Forelimb muscle (tissue), 1 donor: Measurements from ENCODE around the gene NAGS. TPM values are rescaled to one million over a fixed set of nuclear protein-coding genes. Genes with fewer than 3 reads are reported as not detected.
A peak's percentile ranks its signal among the peaks of the same experiment; 100 is the strongest.
"Not testable (repeated sequence)": the region's sequence is repeated elsewhere in the genome, so short reads cannot be mapped to it uniquely, and the experiment has no call there.

Source experiments
- DNase-seq: peaks from one replicate; pipeline ENCODE4 v3.0.0-alpha.2; 2013; ENCODE audit warnings: low read depth
- polyA plus RNA-seq: library from polyadenylated mRNA; unstranded; fragments of 120-200 nt; gene quantifications from one replicate; pipeline ENCODE4 v1.2.1, GENCODE V29; 2013; ENCODE audit not compliant: insufficient read length

The NAGS gene
- polyA plus RNA-seq, 1 donor, result 0.48 TPM

DNA sequence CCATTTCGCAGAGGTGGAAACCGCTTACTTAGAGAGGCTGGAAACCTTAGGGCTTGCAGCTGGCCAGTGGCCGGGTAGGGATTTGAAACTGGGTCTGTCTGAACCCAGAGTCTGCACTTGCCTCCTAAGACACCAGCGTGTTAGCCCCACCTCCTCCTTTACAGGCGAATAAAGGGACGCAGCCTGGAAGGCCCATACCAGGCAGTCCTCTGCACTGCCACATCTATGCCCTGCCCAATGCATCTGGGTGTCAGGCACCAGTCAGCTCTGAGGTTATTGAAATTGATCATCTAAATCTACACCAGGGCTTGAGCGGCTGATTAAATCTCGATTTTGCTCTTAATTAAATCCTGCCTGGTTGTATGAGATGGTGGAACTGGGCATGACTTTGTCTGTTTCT lies 19.9 kb upstream of the NAGS start:
- DNase-seq, result no peak

DNA sequence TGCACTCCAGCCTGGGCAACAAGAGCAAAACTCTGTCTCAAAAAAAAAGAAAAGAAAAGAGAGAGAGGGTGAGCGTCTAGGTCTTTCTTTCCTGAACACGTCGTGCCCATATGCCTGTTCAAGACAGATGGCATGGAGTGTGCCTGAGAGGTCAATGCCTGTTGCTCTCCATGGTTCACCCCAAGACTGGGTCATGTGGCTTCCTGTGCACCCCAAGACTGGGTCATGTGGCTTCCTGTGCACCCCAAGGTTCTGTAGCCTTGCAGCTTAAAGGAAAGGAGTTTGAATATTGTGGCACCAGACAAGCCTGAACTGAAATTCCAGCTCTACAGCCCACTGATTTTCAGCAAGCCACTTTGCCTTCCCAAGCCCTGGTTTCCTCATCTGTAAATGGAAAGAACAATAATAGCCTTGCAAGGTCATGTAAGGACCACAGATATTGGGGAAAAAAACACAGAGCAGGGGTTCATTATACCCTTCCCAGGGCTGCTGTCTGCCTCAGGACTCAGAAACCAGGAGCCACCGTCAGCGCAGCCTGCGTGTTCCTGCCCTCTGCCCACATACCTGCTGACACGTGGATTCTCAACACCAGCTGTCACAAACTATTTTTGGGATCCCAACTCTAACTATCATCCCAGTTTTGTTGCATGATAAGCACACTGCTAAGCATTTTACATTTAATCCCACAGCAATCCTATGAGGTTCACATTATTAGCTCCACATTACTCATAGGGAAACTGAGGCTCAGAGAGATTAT lies 18.0 kb upstream of the NAGS start:
- DNase-seq, result no peak

DNA sequence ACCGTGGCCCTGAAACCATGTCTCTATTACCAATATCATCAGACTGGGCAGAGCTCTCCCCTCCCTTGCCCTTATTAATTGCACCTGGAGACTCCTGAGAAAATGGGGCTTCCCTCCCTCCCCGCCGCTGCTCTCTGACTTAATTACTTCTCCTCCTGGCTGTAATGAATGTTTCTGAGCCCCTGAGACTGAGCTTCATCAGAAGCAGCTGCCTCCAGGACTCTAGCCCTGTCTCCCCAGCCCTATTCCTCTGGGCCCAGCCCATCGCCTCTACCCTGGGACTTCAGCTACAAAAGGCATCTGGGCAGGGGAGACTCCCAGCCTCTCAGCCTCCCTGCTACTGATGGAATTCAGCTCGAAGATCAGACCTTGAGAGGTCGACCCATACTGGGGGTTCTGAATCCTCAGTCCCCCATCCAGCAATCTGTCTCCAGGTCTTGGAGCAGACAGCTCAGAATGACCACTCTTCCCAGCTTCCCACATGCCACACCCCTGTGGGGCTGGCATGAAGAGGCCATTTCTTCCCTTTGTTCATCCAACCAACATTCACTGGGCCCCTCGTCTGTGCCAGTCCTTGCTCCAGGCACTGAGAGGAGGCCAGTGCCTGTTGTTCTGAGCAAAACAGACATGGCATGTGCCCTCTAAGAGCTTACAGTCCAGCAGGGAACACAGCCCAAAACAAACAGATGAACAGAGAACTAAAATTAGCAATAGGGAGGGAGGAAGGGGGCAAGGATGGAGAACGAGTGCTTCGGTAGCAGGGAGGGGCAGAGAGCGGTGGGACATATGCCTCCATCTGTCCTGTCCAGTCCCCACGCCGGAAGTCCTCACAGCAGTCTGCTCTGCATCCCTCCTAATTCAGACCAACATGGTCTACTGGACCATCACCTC lies 17.0 kb upstream of the NAGS start:
- DNase-seq, result no peak

DNA sequence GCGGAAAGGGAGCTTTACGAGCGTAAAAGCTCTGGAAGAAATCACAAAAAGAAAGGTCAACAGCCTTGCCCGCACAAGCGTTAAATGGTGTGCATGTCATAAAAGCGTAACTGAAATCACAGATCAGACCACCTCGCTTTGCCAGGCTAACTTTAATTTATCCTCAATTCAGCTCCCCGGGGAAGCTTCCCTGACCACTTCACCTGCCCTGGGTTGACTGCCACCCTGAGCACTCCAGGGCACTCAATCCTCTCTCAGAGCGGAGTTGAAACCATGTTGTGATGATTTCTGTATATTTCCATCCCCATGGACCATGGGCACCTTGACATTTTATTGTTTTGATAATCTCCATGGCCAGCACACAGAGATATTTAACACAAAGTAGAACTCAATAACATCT lies 16.1 kb upstream of the NAGS start:
- DNase-seq, result no peak

DNA sequence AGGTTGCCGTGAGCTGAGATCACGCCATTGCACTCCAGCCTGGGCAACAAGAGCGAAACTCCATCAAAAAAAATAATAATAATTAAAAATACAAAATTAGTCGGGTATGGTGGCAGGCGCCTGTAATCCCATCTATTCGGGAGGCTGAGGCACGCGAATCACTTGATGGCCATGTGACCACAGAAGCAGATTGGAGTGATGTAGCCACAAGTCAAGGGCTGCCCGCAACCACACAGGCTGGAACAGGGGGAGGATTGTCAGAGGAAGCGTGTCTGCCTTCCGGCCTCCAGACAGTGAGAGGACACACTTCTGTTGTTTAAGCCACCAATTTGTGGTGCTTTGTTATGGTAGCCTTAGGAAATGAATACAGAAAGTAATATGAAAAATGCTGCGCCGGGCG lies 11.8 kb upstream of the NAGS start:
- no peak for DNase-seq

DNA sequence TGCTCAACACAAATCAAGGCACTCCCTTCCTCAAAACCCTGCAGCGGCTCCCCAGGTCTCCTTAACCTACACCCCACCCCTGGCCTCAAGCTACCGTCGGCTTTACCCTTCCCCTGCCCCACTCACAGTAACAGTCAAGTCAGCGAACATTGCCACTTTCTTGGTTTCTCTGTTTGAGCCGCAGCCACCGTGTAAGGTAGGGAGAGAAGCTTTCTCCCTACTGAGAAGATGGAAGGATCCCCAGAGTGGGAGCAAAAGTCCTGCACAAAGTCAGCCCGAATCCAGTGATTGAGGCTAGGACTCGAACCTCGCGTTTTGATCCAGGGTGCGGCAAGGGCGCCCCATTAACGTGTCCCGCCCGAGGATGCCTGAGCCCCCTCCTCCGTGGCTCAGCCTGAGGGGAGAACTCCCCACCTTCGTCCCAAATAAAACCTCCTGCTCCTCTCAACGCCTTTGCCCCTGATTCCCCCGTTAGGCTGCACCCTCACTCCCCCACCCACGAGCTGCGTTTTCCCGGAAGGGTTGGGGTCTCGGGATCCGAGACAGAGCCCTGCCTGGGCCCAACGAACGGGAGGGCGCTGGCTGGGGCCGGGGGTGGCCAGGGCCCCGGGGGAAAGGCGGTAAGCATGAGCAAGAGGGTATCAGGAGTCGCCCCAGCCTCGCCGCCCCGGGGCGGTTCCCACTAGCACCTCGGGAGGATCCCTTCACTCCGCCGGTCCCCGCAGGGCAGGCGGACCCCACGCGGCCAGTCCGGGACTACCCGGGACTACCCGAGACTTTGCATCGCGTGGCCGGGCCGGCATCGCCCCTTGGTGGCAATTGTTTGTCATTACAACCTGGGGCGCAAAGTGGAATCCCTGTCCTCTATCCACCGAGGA lies 9.9 kb upstream of the NAGS start:
- no peak for DNase-seq

DNA sequence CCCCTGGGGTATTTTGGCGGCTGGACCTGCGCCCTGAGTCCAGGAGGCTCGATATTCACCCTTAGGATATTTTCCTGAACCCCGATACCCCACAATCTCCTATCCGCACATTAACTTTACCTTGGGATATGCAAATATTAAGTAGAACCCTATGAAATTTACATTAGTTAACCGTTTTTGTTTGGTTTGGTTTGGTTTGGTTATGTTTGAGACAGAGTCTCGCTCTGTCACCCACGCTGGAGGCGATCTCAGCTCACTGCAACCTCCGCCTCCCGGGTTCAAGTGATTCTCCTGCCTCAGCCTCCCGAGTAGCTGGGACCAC lies 9.3 kb upstream of the NAGS start:
- no peak for DNase-seq

DNA sequence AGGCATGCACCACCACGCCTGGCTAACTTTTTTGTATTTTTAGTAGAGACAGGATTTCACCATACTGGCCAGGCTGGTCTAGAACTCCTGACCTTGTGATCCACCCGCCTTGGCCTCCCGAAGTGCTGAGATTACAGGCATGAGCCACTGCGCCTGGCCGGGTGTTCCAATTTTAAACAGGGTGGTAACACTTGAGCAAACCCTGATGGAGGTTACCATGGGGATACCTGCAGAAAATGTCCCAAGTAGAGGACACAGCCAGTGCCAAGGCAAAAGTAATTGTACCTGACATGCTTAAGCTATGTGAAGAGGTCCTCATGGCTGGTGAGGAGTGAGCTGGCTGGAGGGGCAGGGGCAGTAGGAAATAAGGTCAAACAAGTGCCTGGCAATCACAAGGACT lies 7.2 kb upstream of the NAGS start:
- not testable (repeated sequence) for DNase-seq

DNA sequence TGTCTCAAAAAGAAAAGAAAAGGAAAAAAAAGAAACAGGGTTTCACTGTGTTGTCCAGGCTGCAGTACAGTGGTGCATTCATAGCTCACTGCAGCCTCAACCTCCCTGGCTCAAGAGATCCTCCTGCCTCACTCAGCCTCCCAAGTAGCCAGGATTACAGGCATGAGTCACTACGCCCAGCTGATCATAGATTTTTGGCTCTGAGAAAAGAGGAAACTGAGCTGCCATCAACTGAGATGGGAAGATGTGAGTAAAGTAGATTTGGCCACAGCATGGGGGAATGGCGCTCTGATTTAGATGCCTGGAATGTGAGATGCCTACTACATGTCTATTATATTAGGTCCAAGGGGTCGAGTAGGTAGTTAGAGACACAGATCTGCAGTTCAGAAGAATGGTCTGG lies 5.9 kb upstream of the NAGS start:
- DNase-seq, result no peak

DNA sequence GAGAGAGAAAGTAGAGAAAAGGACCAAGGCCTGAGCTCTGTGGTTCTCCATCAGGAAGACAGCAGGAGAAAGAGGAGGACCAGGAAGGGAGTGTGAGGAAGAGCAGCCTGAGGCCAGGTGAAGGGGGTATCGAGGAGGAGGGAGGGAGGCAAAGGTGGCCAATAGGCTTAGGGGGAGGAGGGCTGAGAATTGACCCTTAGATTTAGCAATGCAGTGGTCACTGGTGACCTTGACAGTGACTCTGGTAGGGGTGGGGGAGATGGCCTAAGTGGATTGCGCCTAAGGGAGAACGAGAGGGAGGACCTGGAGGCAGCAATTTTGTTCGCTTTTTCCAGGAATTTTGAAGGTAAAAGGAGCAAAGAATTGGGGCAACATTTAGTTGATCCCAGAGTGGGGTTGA lies 5.4 kb upstream of the NAGS start:
- DNase-seq, result no peak

DNA sequence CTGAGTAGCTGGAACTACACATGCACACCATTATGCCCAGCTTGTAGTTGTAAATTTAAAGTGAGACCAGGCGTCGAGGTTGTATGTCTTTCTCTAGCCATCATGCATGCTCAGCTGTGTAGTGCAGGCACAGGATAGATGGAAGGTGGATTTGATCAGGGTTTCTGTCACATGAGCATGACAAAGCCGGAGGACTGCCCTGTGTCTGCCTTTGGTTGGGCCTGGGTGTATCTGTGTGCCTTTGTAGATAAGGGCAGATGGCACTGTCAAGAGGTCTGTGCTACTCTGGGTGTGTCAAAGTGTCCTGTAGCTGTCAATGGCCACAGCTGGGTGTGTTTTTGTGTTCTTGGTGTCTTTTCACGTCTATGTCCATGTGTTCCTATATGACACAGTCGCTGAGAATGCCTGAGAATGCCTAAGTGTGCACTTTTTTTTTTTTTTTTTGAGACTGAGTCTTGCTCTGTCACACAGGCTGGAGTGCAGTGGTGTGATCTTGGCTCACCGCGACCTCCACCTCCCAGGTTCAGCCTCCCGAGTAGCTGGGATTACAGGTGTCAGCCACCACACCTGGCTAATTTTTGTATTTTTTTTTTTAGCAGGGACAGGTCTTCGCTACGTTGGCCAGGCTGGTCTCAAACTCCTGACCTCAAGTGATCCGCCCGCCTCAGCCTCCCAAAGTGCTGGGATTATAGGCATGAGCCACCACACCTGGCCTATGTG lies 4.1 kb upstream of the NAGS start:
- no peak for DNase-seq

DNA sequence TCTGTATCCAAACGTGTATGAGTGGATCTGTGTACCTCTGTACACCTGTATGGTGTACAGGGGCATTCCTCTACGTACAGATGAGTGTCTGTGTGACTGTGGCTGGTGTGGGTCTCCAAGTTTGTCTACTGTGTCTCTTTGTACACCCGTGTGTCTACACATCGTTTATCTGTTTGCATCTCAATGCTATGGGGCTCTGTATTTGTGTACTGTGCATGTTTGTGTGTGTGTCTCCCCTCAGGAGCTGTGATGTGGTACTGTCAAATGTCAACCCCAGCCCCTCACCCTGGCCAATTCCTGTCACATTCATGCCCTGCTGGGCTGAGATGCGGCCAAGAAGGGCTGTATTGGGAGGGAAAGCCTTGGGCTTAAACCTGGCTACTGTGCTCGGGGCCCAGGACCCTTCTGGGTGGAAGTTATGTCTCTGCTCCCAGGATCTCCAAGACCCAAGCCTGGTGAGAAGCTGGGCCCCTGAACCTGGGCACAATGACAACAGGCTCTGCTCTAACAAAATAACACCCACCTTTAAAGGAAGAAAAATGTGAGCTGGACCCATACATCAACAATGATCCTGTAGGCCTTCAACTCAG lies 3.5 kb upstream of the NAGS start:
- DNase-seq, result no peak

DNA sequence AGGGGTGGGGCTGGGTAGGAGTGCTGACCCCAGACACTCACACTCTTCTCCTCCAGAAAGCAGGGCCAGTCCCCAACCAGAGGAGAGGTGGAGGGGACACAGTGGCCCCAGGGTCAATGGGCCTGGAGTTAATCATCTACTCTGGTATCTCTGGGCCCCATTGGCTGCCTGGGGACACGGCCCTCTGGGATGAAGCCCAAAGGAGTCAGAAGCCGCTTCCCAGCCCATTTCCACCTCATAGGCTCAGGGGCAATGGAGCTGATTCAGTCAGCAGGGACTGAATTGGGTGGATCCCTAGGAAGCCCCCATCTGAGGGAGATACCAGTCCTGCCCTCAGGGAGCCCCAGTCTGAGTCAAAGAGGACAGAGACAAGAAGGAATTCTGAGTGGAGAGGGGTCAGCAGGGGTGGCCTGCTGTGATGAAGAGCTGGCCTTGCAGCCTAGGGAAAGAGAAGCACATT lies 2.9 kb upstream of the NAGS start:
- no peak for DNase-seq

DNA sequence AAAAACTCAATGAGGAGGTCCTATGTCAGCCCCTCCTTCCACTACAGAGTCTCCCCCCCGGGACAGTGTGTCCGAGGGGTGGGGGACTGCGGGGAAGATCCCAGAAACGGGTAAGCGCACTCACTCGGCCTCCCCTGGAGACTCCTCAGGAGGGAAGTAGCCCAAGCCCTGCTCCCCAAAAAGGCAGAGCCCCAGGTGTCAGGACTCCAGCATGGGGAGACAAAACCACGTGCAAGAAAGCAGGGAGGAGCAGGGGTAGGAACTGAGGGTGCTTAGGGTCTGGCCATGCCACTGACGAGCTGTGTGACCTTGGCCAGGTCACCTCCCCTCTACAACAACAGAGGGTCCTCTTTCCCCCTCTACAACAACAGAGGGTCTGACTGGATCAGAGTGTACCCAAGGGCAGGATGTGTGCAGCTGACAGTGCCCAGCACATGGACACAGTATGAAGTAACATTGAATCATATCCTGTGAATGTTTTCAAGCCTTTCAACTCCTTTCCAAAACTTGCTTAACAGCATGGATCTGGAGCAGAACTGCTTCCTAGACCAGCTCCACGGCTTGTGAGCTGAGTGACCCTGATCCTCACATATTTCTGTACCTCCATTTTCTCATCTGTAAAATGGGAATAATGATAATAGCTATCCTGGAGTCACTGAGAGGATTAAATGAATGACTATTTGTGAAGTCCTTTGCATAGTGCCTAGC lies 2.1 kb upstream of the NAGS start:
- no peak for DNase-seq

DNA sequence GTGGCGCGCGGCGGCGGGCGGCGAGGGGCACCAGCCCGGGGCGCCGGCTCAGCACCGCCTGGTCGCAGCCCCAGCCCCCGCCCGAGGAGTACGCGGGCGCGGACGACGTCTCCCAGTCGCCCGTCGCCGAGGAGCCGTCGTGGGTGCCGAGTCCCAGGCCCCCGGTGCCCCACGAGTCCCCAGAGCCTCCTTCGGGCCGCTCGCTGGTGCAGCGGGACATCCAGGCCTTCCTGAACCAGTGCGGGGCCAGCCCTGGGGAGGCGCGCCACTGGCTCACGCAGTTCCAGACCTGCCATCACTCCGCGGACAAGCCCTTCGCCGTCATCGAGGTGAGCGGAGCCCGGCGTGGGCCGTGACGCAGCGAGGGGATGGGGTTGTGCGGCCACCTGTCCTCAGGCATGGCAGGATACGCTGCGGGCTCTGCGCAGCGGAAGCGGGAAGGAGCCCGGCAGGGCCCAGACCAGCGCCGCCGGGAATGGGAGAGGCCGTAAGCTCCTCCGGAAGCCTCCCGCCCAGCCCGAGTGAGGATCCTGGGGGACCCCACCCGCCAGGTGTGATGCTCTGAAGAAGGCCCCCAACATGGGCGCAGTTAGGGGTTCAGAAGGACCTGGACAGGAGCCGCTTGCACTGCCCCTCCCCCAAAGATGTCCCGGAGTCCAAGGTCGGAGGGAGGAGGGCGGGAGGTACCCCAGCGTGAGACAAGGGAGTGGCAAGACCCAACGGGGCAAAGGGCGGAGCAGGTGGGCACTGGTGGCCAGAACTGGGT lies 522 bp downstream of the NAGS start:
- no peak for DNase-seq

DNA sequence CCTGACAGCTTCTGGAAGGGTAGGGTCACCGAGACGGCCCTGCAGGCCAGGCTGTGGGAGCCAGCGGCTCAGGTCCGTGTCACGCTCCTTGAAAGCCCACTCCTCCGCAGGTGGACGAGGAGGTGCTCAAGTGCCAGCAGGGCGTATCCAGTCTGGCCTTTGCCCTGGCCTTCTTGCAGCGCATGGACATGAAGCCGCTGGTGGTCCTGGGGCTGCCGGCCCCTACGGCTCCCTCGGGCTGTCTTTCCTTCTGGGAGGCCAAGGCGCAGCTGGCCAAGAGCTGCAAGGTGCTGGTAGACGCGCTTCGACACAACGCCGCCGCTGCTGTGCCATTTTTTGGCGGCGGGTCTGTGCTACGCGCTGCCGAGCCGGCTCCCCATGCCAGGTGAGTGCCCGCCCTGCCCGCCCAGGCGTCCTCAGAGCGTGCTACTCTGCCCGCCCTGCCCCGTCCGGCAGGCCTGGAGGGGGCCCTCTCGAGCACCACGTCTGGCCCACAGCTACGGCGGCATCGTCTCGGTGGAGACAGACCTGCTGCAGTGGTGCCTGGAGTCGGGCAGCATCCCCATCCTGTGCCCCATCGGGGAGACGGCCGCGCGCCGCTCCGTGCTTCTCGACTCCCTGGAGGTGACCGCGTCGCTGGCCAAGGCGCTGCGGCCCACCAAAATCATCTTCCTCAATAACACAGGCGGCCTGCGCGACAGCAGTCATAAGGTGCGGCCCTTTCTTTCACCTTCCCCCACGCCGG lies 1.3 kb downstream of the NAGS start:
- DNase-seq, result no peak

DNA sequence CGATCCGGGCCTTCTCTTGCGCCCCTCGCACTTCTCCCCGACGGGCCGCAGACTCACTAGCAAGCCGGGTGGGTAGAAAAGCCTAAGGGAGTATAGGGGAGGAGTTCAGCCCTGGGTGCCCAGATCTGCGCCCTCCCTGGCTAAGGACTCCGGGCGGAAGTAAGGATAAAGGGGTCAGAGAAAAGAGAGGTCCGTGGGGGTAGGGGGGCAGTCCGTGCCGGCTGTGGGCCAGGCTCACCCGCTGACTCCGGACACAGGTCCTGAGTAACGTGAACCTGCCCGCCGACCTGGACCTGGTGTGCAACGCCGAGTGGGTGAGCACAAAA lies 1.8 kb downstream of the NAGS start:
- no peak for DNase-seq

DNA sequence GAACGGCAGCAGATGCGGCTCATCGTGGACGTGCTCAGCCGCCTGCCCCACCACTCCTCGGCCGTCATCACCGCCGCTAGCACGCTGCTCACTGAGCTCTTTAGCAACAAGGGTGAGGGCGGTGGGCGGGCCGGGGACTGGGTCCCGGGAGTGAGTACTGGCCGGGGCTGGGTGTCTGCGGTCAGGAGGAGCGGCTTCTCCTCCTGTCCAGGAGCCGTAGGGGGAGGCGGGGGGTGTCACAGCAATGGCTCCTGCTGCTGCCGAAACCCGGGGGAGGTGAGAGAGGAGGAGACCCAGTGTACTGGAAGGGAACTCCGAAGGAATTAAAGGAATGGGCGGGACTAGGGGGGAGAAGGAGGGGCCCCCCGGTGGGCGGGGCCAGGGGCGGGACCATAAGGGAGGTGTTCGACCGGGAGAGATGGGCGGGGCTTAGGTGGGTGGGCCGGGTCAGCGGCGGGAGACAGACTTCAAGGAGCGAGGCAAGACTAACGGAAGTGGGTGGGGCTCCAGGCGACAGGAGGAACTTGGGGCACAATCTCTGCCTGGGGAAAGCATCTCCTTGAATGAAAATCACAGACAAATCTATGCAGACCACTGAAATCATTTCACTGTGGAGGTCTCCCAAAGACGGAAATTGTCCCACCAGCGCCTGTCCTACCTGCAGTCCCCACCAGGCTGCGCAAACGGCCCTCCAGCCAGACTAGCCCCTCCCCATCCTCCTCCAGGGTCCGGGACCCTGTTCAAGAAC lies 2.4 kb downstream of the NAGS start:
- peak; percentile 43 for DNase-seq
